IgD-negative memory B cell (primary cell): ENCODE results near the gene CCDC85A. TPM values are rescaled to one million over a fixed set of nuclear protein-coding genes. Genes with fewer than 3 reads are reported as not detected.

ENCODE experiments used
- H3K27ac Mint-ChIP-seq, 3 donors: one replicate each; pipeline ENCODE4 v1.8.0; 2020 to 2022; ENCODE audit warnings: mild to moderate bottlenecking in 3 of 3, mixed read lengths in 3 of 3, moderate library complexity in 1 of 3
- H3K27me3 Mint-ChIP-seq: one replicate; pipeline ENCODE4 v1.8.0; 2021; ENCODE audit warnings: mixed read lengths
- H3K36me3 Mint-ChIP-seq: one replicate; pipeline ENCODE4 v1.8.0; 2020; ENCODE audit warnings: mild to moderate bottlenecking, mixed read lengths
- H3K4me1 Mint-ChIP-seq, 3 donors: one replicate each; pipeline ENCODE4 v1.8.0; 2020 to 2022; ENCODE audit warnings: mixed read lengths in 3 of 3, mild to moderate bottlenecking in 1 of 3
- H3K4me3 Mint-ChIP-seq, 4 donors: one replicate each; pipeline ENCODE4 v1.8.0; 2020 to 2022; ENCODE audit warnings: mild to moderate bottlenecking in 4 of 4, mixed read lengths in 4 of 4, moderate library complexity in 3 of 4
- H3K9me3 Mint-ChIP-seq, 3 donors: one replicate each; pipeline ENCODE4 v1.8.0; 2020 to 2021; ENCODE audit warnings: mixed read lengths in 3 of 3, mild to moderate bottlenecking in 1 of 3
- polyA plus RNA-seq: library from polyadenylated mRNA; unstranded; fragments of 300-500 nt; fragmentation: Illumina TruSeq; gene quantifications from one replicate; pipeline ENCODE4 v1.2.3, GENCODE V29; 2021

Gene CCDC85A
- polyA plus RNA-seq, 1 donor from 2014 or later = 0.15 TPM

DNA sequence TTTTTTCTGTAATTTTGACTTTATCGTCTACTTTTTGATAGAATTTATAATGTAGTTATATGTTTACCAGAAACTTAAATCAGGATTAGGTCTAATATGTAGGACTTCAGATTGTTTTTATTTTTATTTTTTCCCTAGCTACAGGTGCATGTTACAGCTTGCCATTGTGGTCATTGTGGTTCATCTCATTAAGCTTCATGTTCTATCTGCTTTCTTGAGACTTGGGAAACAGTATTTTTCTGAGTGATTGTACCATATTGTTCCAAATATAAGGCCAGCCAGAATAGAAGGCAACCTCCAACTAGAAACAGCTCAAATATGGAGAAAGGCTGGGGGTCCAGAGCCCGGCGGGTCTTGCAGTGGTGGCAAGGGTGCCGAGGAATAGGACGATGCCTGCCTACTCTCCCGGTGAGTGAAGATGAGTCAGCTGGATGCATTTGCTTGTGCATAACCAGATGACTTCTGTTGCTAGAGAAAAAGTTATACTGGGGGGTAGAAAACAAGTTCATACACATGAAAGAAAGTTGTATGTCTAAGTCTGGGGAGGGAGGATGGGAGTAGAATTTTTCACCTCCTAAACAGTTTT, 188.4 kb downstream of the CCDC85A start:
- Mint-ChIP-seq H3K27me3 (no peaks in the 10 kb centered on the region), H3K9me3 (peaks cover 0 to 4% (median 3%) of the 10 kb centered on the region in 3 donors), H3K36me3 (no peaks in the 10 kb centered on the region), H3K4me1 (peaks cover 0 to 3% (median 0%) of the 10 kb centered on the region in 3 donors), H3K27ac (no peak overlapping the region), H3K4me3 (no peak overlapping the region)

GRCh38 chr2:56375251-56375650, 191.5 kb downstream of the CCDC85A start:
- Mint-ChIP-seq H3K27ac (no peak overlapping the region), H3K9me3 (peaks cover 0 to 4% (median 0%) of the 10 kb centered on the region in 3 donors), H3K36me3 (no peaks in the 10 kb centered on the region), H3K27me3 (no peaks in the 10 kb centered on the region), H3K4me1 (peaks cover 0 to 3% (median 0%) of the 10 kb centered on the region in 3 donors), H3K4me3 (no peak overlapping the region)

GRCh38 chr2:56376699-56377665, 193.2 kb downstream of the CCDC85A start:
- H3K4me3 Mint-ChIP-seq = no peak overlapping the region
- H3K9me3 Mint-ChIP-seq = peaks cover 0 to 4% (median 0%) of the 10 kb centered on the region in 3 donors

GRCh38 chr2:56379066-56379465, 195.3 kb downstream of the CCDC85A start:
- Mint-ChIP-seq H3K4me1 (no peaks in the 10 kb centered on the region), H3K36me3 (no peaks in the 10 kb centered on the region), H3K27ac (no peak overlapping the region), H3K9me3 (peaks cover 0 to 4% (median 0%) of the 10 kb centered on the region in 3 donors), H3K27me3 (no peaks in the 10 kb centered on the region), H3K4me3 (no peak overlapping the region)

More at GRCh38 chr2:56376699-56377665, 193.2 kb downstream of the CCDC85A start:
- peaks cover 0 to 3% (median 0%) of the 10 kb centered on the region in 3 donors for H3K4me1 Mint-ChIP-seq
- H3K27me3 Mint-ChIP-seq = no peaks in the 10 kb centered on the region
- H3K36me3 Mint-ChIP-seq = no peaks in the 10 kb centered on the region
- H3K27ac Mint-ChIP-seq = no peak overlapping the region

DNA sequence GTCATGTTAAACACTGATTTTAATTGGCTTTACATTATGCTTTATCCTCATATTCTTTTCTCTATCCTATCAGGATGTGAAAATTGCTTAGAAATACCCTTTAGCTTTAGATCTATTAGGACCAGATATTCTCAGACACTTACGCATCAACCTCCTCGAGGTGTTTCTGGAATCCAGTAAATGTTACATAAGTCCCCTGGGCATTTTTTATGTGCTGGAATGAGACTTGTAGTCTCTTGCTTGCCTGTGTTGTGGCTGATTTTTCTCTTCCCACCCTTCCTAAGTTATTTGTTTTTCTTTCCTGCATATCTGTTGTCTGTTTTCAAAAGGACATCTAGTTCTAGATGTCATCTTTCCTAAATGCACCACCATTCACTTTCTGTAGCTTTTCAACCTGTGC, 197.1 kb downstream of the CCDC85A start:
- Mint-ChIP-seq H3K9me3 (peaks cover 0 to 8% (median 0%) of the 10 kb centered on the region in 3 donors), H3K4me1 (no peaks in the 10 kb centered on the region), H3K27ac (no peak overlapping the region)

GRCh38 chr2:56382466-56382865, 198.7 kb downstream of the CCDC85A start:
- no peaks in the 10 kb centered on the region for H3K36me3 Mint-ChIP-seq
- no peaks in the 10 kb centered on the region for H3K27me3 Mint-ChIP-seq
- H3K4me3 Mint-ChIP-seq = no peak overlapping the region
- H3K4me1 Mint-ChIP-seq = no peaks in the 10 kb centered on the region
- no peak overlapping the region for H3K27ac Mint-ChIP-seq
- H3K9me3 Mint-ChIP-seq = peaks cover 0 to 6% (median 0%) of the 10 kb centered on the region in 3 donors

More for the DNA sequence above, 197.1 kb downstream of the CCDC85A start:
- Mint-ChIP-seq H3K36me3 (no peaks in the 10 kb centered on the region), H3K27me3 (no peaks in the 10 kb centered on the region), H3K4me3 (no peak overlapping the region)

DNA sequence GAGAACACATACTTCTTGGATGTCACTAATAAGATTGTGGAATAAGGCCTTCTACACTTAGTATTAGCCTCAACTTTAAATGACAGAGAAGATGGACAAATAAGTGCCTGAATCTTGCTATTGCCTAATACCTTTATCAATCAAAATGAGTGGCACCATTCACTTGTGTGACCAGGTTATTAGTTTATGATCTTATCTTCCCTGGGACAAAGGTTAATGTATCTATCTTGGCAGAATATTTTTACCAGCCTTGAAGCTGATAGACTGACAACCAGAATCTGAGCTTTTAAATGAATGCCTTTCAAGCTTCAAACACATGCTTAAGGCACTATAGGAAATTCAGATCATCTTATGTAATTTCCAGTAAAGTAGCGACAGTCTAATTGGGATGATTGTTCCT, 202.9 kb downstream of the CCDC85A start:
- no peaks in the 10 kb centered on the region for H3K4me1 Mint-ChIP-seq
- H3K4me3 Mint-ChIP-seq = no peak overlapping the region
- H3K9me3 Mint-ChIP-seq = peaks cover 0 to 6% (median 5%) of the 10 kb centered on the region in 3 donors
- no peak overlapping the region for H3K27ac Mint-ChIP-seq
- no peaks in the 10 kb centered on the region for H3K27me3 Mint-ChIP-seq
- no peaks in the 10 kb centered on the region for H3K36me3 Mint-ChIP-seq

GRCh38 chr2:56390644-56391043, 206.9 kb downstream of the CCDC85A start:
- Mint-ChIP-seq H3K36me3 (no peaks in the 10 kb centered on the region), H3K9me3 (peaks cover 0 to 9% (median 2%) of the 10 kb centered on the region in 3 donors), H3K4me1 (no peaks in the 10 kb centered on the region), H3K4me3 (no peak overlapping the region), H3K27ac (no peak overlapping the region), H3K27me3 (no peaks in the 10 kb centered on the region)

DNA sequence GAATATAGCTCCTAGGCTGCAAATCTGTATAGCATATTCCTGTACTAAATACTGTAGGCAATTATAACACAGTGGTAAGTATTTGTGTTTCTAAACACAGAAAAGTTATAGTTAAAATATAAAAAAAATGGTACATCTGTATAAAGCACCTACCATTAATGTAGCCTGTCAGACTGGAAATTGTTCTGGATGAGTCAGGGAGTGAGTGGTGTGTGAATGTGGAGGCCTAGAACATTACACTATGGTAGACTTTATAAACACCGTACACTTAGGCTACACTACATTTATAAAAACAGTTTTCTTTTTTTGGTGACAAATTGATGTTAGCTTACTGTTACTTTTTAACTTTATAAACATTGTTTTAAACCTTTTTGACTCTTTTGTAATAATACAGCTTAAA, 226.3 kb downstream of the CCDC85A start:
- H3K27me3 Mint-ChIP-seq = no peaks in the 10 kb centered on the region
- H3K36me3 Mint-ChIP-seq = no peaks in the 10 kb centered on the region
- H3K4me3 Mint-ChIP-seq = no peak overlapping the region
- H3K27ac Mint-ChIP-seq = no peak overlapping the region
- peaks cover 0 to 3% (median 3%) of the 10 kb centered on the region in 3 donors for H3K9me3 Mint-ChIP-seq
- no peaks in the 10 kb centered on the region for H3K4me1 Mint-ChIP-seq

- Mint-ChIP-seq H3K27me3 (peaks cover 3% of the 10 kb centered on the region), H3K4me3 (no peak overlapping the region), H3K27ac (peak overlapping the region in 1 of 3 donors; percentile 68), H3K4me1 (no peaks in the 10 kb centered on the region), H3K36me3 (no peaks in the 10 kb centered on the region), H3K9me3 (peaks cover 0 to 9% (median 8%) of the 10 kb centered on the region in 3 donors)
Observed at GRCh38 chr2:56416500-56417176, 232.8 kb downstream of the CCDC85A start.
